Endothelial cell of umbilical vein (primary cell): Measurements from ENCODE around the gene DLG5. TPM values are rescaled to one million over a fixed set of nuclear protein-coding genes. Genes with fewer than 3 reads are reported as not detected.

ENCODE experiments used
- BruUV-seq: library from RNA; stranded (reverse); fragments of 400-500 nt; replicated peaks from 2 replicates; lab custom pipeline; 2021; lab: Mats Ljungman, UMichigan
- CTCF ChIA-PET: fragments of 300-600, 350-600 bp; sonication (Branson Sonifier 250); formaldehyde crosslinking; loops from one replicate; lab custom pipeline; 2021; ENCODE audit warnings: antibody characterized with exemption, inconsistent platforms; lab: Charles Lee
- POLR2A ChIA-PET: fragments of 300-600, 350-600 bp; sonication (Branson Sonifier 250); formaldehyde crosslinking; loops from one replicate; lab custom pipeline; 2021; ENCODE audit warnings: antibody characterized with exemption, inconsistent platforms; lab: Charles Lee
- DNase-seq: peaks from one replicate; pipeline ENCODE4 v3.0.0-alpha.2; 2011; ENCODE audit warnings: low read depth, low spot score
- FAIRE-seq: peaks from 2 replicates; lab custom pipeline; 2011; peaks lifted over from hg19 to GRCh38; lab: Jason Lieb, UNC
- H2AFZ ChIP-seq: 2 replicates; pipeline ENCODE4 v1.6.0; 2012; ENCODE audit warnings: low read depth, low read length, control low read depth, inconsistent platforms
- H3K27ac ChIP-seq: 2 replicates; pipeline ENCODE4 v1.5.1; 2011; ENCODE audit warnings: low read depth, mild to moderate bottlenecking, control low read depth, low read length, moderate library complexity; ENCODE audit not compliant: insufficient read depth
- H3K27me3 ChIP-seq, 2 experiments: 2 replicates each; pipeline versions ENCODE4 v1.6.0 to v1.6.1; 2011; ENCODE audit warnings: low read length in 2 of 2, mixed read lengths in 1 of 2; ENCODE audit not compliant: control insufficient read depth in 2 of 2, insufficient read depth in 2 of 2
- H3K36me3 ChIP-seq, 2 experiments: 2 replicates in 1 of 2; 3 replicates in 1 of 2; pipeline ENCODE4 v1.5.1; 2011; ENCODE audit warnings: low read length in 2 of 2, mild to moderate bottlenecking in 1 of 2, moderate library complexity in 1 of 2; ENCODE audit not compliant: control insufficient read depth in 2 of 2, insufficient read depth in 2 of 2; ENCODE audit errors: extremely low read depth in 1 of 2
- H3K4me1 ChIP-seq: 3 replicates; pipeline ENCODE4 v1.5.1; 2011; ENCODE audit warnings: mild to moderate bottlenecking, low read length; ENCODE audit not compliant: control insufficient read depth, insufficient read depth; ENCODE audit errors: extremely low read depth
- H3K4me2 ChIP-seq: 2 replicates; pipeline ENCODE4 v1.6.1; 2011; ENCODE audit warnings: low read length, control low read depth, mixed read lengths; ENCODE audit not compliant: insufficient read depth
- H3K4me3 ChIP-seq, 3 experiments: fragments of 200-600 bp in 1 of 3; sonication (generic), shearing (Covaris generic) in 1 of 3; replicated peaks in 1 of 3; 2 replicates each; pipeline ENCODE4 v1.5.1; 2011 to 2016; ENCODE audit warnings: control low read depth in 3 of 3, low read length in 3 of 3, mild to moderate bottlenecking in 2 of 3, inconsistent platforms in 1 of 3, low read depth in 1 of 3, moderate library complexity in 1 of 3; ENCODE audit not compliant: insufficient read depth in 1 of 3
- H3K79me2 ChIP-seq: 2 replicates; pipeline ENCODE4 v1.6.0; 2012; ENCODE audit warnings: low read length, inconsistent platforms; ENCODE audit not compliant: control insufficient read depth, insufficient read depth
- H3K9ac ChIP-seq: replicated peaks from 2 replicates; pipeline ENCODE3; 2011; ENCODE audit warnings: low read length, control low read depth; ENCODE audit not compliant: insufficient read depth; ENCODE audit errors: extremely low read depth
- H3K9me1 ChIP-seq: replicated peaks from 3 replicates; pipeline ENCODE4 v1.6.0; 2011; ENCODE audit warnings: mild to moderate bottlenecking, low read length; ENCODE audit not compliant: control insufficient read depth, insufficient read depth; ENCODE audit errors: extremely low read depth
- H3K9me3 ChIP-seq: replicated peaks from 2 replicates; pipeline ENCODE4 v1.5.1; 2012; ENCODE audit warnings: low read length, inconsistent platforms; ENCODE audit not compliant: control insufficient read depth, insufficient read depth
- H4K20me1 ChIP-seq: replicated peaks from 2 replicates; pipeline ENCODE3; 2011; ENCODE audit warnings: mild to moderate bottlenecking, low read length; ENCODE audit not compliant: control insufficient read depth, insufficient read depth; ENCODE audit errors: extremely low read depth
- CTCF ChIP-seq, 2 donors: IDR thresholded peaks; 1 replicate in 1 of 2; 2 replicates in 1 of 2; pipeline ENCODE4 v1.5.1; 2011; ENCODE audit warnings: low read length in 2 of 2, mild to moderate bottlenecking in 2 of 2, moderate library complexity in 2 of 2, control low read depth in 1 of 2, inconsistent platforms in 1 of 2, low read depth in 1 of 2; ENCODE audit not compliant: insufficient read depth in 1 of 2; ENCODE audit errors: extremely low read depth in 1 of 2
- EZH2 ChIP-seq: IDR thresholded peaks from 2 replicates; pipeline ENCODE4 v1.6.1; 2012; ENCODE audit warnings: borderline replicate concordance, low read depth, mild to moderate bottlenecking, moderate library complexity, low read length, inconsistent platforms; ENCODE audit not compliant: severe bottlenecking
- FOS ChIP-seq: IDR thresholded peaks from 2 replicates; pipeline ENCODE4 v1.6.1; 2011; ENCODE audit warnings: mild to moderate bottlenecking, low read length, moderate library complexity, borderline replicate concordance; ENCODE audit not compliant: insufficient read depth
- GATA2 ChIP-seq: IDR thresholded peaks from 2 replicates; pipeline ENCODE4 v1.7.0; 2011; ENCODE audit warnings: low read depth, mild to moderate bottlenecking, moderate library complexity, mixed read lengths, low read length; ENCODE audit not compliant: insufficient read length, insufficient read depth
- JUN ChIP-seq: IDR thresholded peaks from 2 replicates; pipeline ENCODE4 v1.6.1; 2011; ENCODE audit warnings: borderline replicate concordance, low read depth; ENCODE audit not compliant: insufficient read length, insufficient read depth
- MYC ChIP-seq: IDR thresholded peaks from one replicate; pipeline ENCODE4 v1.6.1; 2011; ENCODE audit warnings: mild to moderate bottlenecking, low read depth, low read length
- POLR2A ChIP-seq: IDR thresholded peaks from 2 replicates; pipeline ENCODE4 v1.6.1; 2012; ENCODE audit warnings: low read depth, mild to moderate bottlenecking, control low read depth, low read length
- POLR2AphosphoS5 ChIP-seq: IDR thresholded peaks from 2 replicates; pipeline ENCODE4 v1.6.1; 2012; ENCODE audit warnings: low read depth, mild to moderate bottlenecking, control low read depth, low read length, moderate library complexity; ENCODE audit not compliant: insufficient read depth
- dilution Hi-C: fragments of 300-500 bp; cut with MboI; formaldehyde crosslinking; loops from one replicate; pipeline ENCODE4 v1.15.0; 2019; ENCODE audit warnings: low sequenced_read_pairs; ENCODE audit not compliant: extremely low pct_ligation_motif_present
- intact Hi-C: fragments of 100-400 bp; cut with micrococcal nuclease; formaldehyde crosslinking; loops from one replicate; pipeline ENCODE4 v1.10.0; 2022
- polyA plus RNA-seq, 4 experiments: library from polyadenylated mRNA; depleted of rRNA in 3 of 4; stranded (reverse) in 3 of 4; unstranded in 1 of 4; fragments of >200 nt; gene quantifications; 2 replicates each; pipeline versions ENCODE4 v1.2.1 to v1.2.3, GENCODE V29; 2011 to 2012; ENCODE audit warnings: missing spikeins in 1 of 4
- total RNA-seq: library from RNA; stranded (reverse); gene quantifications from 2 replicates; pipeline ENCODE4 v1.2.3, GENCODE V29; 2021
- TF ChIP-seq, protein P1 (sequence below): IDR thresholded peaks from 2 replicates; pipeline ENCODE4 v1.6.1; 2011; ENCODE audit not compliant: insufficient read depth, insufficient read length

Gene DLG5
- total and polyA plus RNA-seq, 2 donors (not counting 3 experiments of a cell fraction or from before 2014, with no cell fraction given) = 12.3 to 24.9 TPM

GRCh38 chr10:77833225-77833624 is 93.3 kb downstream of the DLG5 start:
- Histone ChIP-seq H3K36me3 (peaks cover 3 to 28% of the 10 kb centered on the region in 2 experiments), H3K27me3 (no peaks in the 10 kb centered on the region)
- FAIRE-seq = no peak

More at GRCh38 chr10:77833225-77833624, 93.3 kb downstream of the DLG5 start:
- Histone ChIP-seq H2AFZ (no peak overlapping the region), H3K9me3 (no peaks in the 10 kb centered on the region), H3K4me3 (no peak overlapping the region), H3K4me1 (peaks cover 10% of the 10 kb centered on the region), H3K4me2 (no peak overlapping the region), H4K20me1 (no peaks in the 10 kb centered on the region), H3K27ac (no peak overlapping the region), H3K79me2 (no peaks in the 10 kb centered on the region), H3K9ac (no peak overlapping the region), H3K9me1 (no peaks in the 10 kb centered on the region)
- no TSS peak for BruUV-seq
- ChIA-PET POLR2A (no interaction called here), CTCF (interaction anchor here (1.7 kb wide), 1 partner anchor 122 kb away, joined by 4 read pairs; no protein-coding TSS in a partner anchor)
- TF ChIP-seq FOS (no peak), CTCF (IDR thresholded peaks at IDR 0.05; ENCODE audit: extremely low read depth in 1 of 2, insufficient read depth in 1 of 2, low read depth in 1 of 2, low read length in 2 of 2) (no peak), EZH2 (no peak), JUN (no peak), GATA2 (no peak), POLR2A (no peak), MYC (no peak), POLR2AphosphoS5 (no peak)
- TF ChIP-seq, protein P1, sequence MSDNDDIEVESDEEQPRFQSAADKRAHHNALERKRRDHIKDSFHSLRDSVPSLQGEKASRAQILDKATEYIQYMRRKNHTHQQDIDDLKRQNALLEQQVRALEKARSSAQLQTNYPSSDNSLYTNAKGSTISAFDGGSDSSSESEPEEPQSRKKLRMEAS = no peak
- no peak for DNase-seq
- intact Hi-C loops (no loop called here), dilution Hi-C loops (no loop called here)
